HT-29 (cell line): ENCODE measurements around the gene REV3L. TPM values are rescaled to one million over a fixed set of nuclear protein-coding genes. Genes with fewer than 3 reads are reported as not detected.
"Not testable (repeated sequence)": the region's sequence is repeated elsewhere in the genome, so short reads cannot be mapped to it uniquely, and the experiment has no call there.

Experiments used
- DNase-seq: peaks from one replicate; pipeline ENCODE4 v3.0.0-alpha.2; 2015; ENCODE audit warnings: low spot score
- total RNA-seq: library from RNA; depleted of rRNA; stranded (reverse); fragments of >200 nt; shearing (Covaris generic); gene quantifications from 2 replicates; pipeline ENCODE4 v1.2.3, GENCODE V29; 2014; rRNA removed

REV3L gene
- total RNA-seq, 1 experiment from 2014 or later: 9.4 TPM

GRCh38 chr6:111266276-111266675 is 216.7 kb downstream of the REV3L start:
- DNase-seq: no peak

- DNase-seq: no peak
Observed at GRCh38 chr6:111265842-111266241, 217.2 kb downstream of the REV3L start.

- DNase-seq: no peak
Observed at GRCh38 chr6:111263837-111264236, 219.2 kb downstream of the REV3L start.

DNA sequence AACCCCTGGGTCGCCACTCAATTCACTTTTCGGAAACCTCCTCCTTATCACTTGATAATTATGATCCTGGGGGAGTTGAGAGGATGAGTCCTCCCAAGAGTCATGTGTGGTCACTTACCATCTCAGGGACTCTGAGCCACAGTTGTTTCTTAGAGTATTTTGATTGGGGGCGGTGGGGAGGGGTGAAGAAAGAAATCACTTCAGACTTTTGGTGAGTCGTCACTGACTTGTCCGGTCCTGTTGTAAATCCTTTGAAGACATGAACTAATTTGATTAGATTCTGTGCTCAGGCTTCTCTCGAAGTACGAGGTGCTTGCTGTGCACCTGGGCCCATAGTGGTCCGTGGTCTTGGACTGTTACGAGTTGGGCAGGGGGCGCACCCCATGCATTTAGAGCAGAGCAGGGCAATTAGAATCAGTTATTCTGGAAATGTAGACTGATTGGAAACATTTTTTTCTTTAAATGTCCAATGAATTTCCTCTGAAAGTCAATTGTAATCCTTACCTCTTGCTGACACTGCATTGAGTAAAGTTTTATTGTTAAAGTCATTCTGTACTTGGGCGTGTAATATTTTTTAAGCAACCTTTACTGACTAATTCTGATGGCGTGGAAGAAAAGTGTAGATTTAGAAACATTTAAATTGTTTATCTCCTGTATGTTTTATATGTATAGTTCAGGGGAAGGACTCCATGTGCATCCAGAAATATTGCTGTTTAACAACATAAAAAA is 222.3 kb downstream of the REV3L start:
- no peak for DNase-seq

DNA sequence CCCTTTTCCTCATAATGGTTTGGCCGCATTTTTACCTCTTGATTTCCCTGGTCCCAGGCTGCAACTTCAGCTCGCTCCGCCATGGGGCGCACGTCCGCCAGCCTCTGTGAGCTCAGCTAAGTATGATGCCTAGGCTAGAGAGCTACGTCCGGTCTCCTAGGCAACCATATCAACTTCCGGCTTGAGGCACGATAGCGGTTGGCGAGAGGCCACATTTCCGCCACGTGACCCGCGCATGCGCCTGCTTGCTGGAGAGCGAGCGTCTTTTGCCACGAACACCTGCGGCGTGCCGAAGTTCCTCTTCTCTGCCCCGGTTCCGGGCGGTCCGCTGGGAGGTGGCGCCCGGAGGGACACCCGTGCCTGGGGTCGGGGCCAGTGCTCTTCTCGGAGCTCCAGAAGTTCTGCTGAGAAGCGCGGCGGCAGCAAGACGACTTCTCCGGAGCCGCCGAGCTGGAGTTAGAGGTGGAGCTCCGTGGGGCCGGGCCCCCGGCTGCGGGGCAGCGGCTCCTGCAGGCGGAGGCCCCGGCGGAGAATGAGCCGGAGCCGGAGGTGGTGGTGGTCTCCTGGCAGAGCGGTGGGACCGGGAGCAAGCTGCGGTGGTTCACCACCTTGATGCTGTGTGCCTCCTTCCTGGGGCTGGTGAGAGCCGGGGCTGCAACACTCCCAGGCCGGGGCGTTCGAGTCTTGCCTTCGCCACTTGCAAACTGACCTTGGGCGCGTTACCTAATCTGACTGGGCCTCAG is 223.8 kb downstream of the REV3L start:
- peak; percentile 99 for DNase-seq

GRCh38 chr6:111258615-111259088 is 224.4 kb downstream of the REV3L start:
- no peak for DNase-seq

GRCh38 chr6:111258010-111258409 is 225.0 kb downstream of the REV3L start:
- DNase-seq: no peak

DNA sequence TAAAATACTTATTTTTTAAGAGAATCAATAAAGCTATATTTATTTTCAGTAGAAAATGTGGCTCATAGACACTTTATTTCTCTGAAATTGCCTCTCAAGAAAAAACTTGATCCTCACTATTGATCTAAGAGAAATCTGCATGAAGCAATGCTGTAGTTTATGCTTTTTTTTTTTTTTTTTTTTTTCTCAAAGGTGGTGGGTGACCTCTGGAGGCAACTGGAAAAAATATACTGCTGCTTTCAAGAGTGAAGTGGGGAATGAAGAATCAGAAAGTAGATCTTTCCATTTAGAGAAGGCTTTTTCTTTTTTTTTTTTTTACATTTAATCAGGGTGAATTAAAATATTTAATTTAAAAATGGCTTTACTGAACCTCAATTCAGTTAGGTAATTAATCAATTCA is 226.4 kb downstream of the REV3L start:
- DNase-seq: no peak

DNA sequence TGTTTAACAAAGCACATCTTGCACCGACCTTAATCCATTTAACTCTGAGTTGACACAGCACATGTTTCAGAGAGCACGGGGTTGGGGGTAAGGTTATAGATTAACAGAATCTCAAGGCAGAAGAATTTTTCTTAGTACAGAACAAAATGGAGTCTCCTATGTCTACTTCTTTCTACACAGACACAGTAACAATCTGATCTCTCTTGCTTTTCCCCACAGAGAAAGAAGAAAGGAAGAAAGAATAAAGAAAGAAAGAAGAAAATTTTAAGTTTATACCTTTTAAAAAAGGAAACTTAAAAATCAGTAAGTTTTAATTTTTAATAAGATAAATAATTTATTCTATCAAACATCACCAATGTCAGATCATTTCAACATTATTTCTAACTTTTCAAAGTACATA is 227.2 kb downstream of the REV3L start:
- not testable (repeated sequence) for DNase-seq

DNA sequence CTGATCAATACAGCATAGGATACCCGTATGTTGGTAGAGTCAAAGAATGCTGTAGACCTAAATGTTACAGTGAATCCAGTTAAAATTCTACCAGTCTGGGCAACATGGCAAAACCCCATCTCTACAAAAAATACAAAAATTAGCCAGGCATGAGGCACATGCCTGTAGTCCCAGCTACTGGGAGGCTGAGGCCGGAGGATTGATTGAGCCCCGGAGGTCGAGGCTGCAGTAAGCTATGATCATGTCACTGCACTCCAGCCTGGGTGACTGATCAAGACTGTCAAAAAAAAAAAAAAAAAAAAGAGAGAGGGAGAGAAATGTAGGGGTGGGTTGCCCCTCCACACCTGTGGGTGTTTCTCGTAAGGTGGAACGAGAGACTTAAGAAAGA is 228.2 kb downstream of the REV3L start:
- DNase-seq: no peak

- DNase-seq: no peak
Observed at GRCh38 chr6:111254004-111254778, 228.8 kb downstream of the REV3L start.

GRCh38 chr6:111252726-111253125 is 230.3 kb downstream of the REV3L start:
- no peak for DNase-seq

DNA sequence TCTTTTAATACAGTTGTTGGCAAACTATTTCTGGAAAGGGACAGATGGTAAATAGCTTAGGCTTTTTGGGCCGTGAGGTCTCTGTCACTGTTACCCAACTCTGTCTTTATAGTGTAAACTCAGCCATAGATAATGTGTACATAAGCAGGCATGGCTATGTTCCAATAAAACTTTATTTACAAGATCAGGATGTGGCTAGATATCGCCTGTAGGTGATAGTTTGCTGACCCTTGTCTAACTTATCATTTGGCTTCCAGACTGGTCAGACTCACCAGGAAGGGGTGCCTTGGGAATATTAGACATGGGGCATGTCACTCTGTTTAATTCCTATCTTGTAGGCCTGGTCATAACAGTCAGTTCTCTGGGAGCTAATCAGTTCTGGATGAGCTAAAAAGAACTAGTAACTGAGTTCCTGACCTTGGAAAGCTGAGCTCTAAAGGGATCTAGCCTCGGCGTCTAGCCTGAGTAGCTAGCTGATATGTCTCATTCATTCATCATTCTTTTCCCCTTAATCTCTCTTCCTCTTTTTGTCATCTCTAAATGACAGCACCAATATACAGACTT is 232.1 kb downstream of the REV3L start:
- no peak for DNase-seq

Other genes with a start within 250 kb of the REV3L start
- gene TRAF3IP2, start 122.7 kb upstream of the REV3L start, total RNA-seq: 11.7 and 12.2 TPM in 2 replicates